GM18499 (cell line): ENCODE results near the gene KBTBD12.

ENCODE experiments used
- ATAC-seq: cut with Tn5 transposase; IDR thresholded peaks from one replicate; pipeline ENCODE4 v1.9.1; 2021; ENCODE audit warnings: moderate number of reproducible peaks; ENCODE audit not compliant: insufficient read depth, unreplicated experiment

Gene KBTBD12

DNA sequence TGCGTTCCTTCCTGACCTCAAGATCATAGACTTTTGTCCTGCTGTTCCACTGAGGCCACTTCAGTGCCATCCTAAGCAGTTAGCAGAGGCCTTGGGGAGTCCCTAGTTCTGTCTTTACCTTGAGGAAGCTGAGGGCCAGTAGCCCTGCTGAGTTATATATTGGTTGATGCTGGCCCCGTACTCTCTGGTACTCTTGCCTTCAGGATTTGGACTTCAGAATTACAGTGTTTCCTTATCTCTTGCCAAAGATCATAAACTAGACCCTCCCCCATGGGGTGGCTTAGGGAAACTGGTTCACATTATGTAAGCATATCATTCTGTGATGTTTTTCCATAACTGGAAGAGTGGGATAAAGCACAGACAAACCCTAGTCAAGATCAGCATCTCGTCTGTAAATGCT lies 33.2 kb downstream of the KBTBD12 start:
- ATAC-seq: no peak

DNA sequence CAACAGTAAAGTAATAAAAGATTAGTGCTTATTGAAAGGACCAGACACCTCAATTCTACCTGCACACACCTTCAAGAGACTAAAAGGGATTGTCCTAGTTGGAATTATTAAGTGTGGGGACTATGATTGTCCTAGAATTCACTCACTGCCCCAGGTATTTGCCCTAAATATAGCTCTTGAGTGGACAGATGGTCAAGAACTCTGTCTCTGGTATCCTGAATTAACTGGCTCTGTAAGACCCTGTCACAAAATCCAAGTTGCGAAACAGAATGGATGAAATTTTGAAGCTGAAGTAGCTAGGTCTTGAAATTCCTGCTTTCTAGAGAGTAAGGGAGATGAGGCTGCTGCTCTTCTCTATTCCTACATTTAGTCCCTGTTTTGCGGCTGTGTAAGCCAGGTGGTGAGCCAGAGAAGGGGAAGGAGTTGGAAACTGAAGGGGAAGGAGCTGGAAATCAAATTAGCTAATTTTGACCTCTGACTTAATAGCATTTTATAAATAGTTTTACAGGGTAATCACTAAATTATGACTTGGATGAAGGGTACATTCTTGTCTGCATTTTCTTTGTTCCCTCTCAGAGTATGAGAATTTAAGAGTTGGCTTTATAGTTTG lies 34.5 kb downstream of the KBTBD12 start:
- no peak for ATAC-seq

DNA sequence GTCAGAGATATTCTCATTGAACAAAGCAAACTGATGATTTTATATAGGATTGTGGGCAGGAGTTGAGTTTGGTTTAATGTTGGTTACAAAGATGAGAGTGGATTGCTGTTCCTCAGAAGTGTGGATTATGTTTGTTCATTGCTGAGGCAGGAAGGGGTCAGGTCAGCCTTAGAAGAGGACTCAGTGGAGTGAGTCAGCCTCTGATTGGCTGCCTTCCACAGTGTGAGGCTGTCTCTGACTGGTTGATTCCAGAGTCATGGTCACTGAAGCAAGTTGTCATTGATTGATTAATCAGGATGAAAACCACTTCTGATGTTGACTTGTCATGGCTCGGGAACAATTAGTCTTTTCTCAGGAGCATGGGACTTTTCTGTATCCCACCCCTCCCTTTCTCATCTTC lies 36.2 kb downstream of the KBTBD12 start:
- ATAC-seq: no peak

DNA sequence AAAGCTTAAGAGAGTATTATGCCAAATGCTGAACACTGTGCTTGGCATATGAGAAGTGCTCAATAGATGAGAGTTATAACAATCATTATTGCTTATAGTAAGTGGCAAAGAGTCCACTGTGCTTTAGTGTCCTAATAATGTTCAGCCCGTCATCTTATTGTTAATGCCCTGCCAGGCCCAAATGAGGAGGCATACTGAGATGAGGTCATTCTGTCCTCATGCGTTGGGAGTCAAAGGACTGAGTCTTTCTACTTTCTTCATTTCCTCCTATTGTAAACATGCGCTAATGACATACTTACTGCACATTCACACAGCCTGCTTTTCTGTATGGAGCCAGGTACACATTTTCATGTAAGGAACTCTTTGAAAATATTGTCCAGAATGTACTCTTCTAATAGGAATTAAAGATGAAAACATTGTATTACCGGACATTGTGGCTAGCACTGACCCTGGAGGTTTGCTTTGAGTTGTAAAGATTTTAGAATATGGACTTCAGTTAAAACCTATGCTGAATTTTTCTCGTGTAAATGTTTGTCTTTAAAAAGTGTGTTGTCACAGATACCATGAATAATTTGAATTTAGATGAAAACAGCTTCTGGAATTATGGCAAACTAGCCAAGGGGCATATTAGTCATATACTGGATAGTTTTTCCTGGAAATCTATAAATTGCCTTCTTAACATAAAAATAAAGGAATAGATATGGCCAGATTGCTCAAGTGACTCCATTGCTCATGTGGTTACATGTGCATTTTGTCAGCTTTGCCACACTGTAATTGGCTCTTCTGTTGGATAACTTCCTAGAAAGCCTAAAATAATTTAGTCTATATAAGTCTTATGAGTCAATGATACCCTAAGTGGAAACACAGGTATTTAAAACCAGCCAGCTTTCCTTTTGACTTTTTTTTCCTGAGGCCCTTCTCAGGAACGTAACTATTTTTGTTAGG lies 38.3 kb downstream of the KBTBD12 start:
- ATAC-seq: no peak

DNA sequence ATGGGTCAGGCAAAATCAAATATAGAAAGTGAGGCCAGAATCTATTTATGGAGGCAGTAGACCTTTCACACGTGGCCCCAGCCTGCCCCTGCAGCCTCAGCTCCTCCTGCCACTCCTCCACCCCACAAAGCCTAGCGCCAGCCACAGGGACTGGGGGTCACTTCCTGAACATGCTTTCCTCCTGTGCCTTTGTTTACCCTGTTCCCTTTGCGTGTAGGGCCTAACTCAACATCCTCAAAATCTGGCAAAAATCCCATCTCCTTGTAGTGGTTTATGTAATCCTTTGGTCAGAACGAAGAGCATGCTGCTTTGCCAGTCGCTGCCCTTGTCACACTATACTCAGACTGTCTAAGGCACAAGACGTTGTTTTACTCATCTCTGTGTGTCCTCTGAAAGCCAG lies 39.6 kb downstream of the KBTBD12 start:
- no peak for ATAC-seq

DNA sequence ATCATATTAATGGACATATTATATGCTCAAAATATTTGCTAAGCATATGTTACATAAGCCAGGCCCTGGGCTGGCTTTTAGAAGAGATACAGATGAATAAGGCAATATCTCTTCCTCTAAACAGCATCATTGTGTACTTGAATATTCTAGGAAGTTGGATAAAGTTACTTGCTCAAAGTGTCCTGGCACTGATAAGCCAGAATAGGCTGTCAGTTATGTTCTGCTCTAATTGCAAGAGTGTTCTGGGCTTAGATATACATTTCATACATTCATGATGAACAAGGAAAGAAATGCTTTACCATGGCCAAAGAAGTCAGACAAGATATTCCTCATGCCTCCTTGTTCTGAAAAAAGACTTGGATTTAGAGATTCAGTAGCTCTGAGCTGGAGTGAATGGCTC lies 40.7 kb downstream of the KBTBD12 start:
- ATAC-seq: no peak

DNA sequence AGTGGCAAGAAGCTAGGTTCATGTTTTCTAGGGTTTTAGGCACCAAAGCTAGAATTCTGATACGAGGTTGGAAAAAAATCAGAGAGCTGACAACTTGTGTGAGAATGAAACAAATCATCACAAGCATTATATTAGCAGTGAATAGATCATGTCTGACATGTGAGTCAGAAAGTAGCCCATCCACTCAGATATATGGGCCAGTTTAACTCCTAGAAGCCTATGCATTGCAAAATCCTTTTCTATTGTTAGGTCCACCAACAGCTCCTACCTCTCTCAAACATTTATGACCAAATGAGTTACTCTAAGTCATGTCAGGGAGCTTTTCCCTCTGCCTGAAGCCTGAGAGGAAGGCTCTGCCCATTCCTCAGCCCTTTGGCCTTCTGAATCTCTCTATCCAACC lies 44.0 kb downstream of the KBTBD12 start:
- no peak for ATAC-seq

DNA sequence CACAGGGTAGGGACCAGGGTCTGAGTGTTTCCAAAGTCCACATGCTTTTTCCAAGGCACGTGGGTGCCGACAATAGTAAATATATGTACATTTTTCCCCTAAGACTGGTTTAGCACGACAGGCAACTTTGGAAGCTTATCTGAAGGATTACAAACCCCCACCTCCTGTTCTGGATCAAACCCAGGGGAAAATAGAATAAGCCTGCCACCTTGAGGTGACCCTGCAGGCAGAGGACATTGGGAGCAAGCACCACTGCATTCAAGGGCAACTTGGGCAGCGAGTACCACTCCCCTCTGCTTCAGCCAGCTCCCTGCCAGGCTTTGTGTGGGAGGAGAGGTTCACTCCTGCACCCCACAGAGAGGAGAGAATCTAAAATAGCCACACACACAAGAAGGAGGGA lies 44.8 kb downstream of the KBTBD12 start:
- ATAC-seq: no peak

DNA sequence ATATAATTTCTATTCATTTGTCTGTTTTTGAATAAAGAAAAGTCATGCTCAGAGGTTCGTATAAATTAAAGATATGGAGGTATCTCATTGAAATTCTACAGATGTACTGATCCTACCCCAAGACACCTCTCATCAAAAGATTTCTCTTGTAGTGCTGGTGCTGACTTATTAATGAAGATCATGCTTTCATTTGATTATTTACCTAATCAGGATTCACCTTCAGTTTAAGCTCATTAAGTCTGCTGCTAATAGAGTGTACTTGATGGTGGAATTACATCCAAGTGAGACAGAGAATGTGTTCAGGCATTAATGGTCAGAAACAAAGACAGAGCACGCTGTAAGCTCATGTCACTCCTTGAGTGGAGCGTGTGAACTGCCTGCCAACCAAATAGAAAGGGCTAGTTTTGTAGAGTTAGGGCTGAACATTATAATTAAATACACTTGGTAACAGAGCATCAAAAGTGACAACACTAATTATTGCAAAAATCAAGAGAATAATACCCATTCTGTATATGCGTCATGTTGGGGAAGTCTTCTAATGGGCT lies 45.5 kb downstream of the KBTBD12 start:
- ATAC-seq: no peak

DNA sequence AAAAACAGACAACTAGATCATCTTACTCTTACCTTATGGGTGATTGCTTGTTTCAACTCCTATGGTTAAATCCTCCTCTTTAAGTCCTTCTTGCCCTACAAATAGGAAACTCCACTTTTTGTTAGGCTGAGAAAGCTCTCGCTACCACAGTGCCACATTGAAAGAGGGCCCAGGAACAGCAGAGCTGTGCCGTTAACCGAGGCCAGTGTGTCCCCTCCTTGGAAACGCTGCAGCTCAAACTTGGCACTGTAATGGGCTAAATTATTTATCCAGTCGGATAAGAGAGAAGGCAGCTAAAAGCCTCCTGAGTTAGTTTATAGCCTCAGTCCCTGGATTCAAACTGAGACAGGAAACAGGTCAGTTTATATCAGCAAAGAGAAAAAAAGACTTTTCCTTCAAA lies 46.1 kb downstream of the KBTBD12 start:
- ATAC-seq: no peak

DNA sequence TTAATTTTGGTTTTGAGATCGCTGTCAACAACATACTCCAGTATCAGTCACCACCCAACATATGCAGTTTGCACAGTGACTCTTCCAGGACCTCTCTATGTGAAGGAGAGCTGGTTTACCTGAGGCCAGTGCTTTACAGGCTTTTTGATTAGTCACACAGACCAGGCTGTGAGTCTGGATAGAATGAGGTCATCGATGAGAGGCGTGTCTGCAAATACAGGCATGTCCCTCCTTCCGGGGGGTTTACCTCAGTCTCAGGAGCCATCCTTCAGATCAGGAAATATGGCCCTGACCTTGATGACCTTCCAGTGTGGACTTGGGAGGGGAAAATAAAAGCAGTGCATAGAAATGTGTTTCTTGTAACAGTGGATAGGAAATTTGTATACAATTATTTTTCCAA lies 46.9 kb downstream of the KBTBD12 start:
- ATAC-seq: no peak

DNA sequence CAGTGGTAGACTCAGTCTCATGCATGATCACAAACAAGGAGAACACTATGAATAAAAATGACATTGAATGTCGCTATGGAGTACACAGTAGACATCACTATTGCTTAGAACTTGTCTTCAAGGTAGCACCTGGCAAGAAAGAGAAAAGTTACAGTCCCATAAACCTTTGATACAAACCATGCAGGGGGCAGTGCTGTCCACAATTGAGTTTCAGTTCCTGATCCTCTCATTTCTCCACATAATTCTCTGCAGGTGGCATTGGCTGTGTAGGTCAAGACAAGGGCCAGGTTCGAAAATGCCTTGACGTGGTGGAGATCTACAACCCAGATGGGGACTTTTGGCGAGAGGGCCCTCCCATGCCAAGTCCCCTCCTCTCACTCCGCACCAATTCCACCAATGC lies 47.9 kb downstream of the KBTBD12 start:
- ATAC-seq: no peak

DNA sequence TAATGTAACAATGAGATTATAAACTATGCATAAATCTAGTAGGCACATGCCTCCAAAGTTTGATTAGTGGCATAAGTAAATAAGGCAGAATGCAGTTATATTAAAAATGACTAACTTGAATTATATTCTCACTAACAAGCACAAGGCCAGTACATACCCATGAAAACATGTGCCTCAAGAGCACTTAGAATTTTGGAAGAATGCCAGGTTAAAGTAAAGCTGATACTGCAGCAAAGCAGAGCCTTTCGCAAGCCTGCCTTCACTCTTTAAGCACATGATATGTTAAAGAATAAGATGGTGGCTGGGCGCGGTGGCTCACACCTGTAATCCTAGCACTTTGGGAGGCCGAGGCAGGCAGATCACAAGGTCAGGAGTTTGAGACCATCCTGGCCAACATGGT lies 49.0 kb downstream of the KBTBD12 start:
- ATAC-seq: no peak

DNA sequence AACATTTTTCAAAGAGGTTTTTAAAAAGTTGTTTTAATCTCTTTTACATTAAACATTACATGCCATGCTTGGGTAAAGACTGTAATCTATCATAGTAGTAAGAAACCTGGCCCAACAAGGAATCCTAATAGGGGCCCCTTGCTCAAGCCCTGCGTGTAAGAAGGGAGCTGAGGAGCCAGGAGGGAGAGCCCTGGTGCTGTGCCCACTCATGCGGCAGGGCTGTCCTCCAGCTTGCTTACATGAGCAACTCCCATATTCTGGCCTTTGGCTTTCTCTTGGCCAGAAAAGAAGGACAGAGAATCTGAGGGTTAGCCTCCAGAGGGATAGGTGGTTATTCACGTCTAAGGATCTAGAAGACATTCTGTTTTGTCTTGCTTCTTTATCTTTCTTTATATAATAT lies 49.8 kb downstream of the KBTBD12 start:
- ATAC-seq: no peak

DNA sequence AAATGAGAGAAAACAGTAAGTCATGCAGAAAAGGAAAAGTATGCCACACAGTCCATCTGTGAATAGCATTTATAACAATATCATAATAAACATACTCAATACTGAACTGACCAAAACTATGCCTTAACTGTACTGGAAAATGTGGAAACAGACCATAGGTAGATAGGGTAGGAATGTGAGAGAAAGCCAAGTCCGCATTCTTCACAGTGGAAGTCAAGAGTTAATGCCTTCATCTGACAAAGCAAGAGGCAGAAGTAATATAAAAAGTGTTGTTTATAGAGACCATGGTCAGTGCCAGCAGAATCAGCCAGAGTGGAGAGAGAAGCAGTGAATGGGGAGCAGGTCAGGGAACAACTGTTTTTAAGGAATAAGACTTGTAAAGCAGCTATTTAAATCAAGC lies 52.3 kb downstream of the KBTBD12 start:
- ATAC-seq: no peak

DNA sequence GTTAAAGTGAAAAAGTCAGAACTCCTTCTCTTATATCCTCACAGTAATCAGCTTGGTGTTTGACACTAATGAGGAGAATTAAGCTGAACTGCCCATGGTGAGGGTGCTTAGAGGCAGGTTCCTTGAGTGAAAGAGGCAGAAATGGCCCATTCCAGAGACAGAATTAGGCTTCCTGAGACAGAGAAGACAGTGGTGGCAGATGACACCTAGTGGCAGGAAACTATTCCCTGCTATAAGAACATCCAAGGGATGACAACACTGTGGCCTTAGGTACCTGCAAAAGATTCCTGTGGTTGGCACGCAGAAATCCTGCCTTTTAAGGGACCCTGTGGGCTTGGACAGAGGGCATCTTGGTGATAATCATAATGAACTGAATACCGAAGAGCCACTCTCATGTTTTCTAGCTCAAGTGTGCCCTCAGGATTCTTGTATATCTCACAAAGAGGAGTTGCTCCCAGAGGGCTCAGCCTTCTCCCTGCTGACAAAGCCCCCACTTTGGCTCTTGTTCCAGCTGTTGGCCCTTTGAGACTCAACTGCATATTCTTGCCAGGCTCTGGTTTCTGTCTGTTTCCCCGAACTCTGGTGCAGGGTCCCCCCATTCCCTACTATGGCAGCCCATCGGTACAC lies 56.0 kb downstream of the KBTBD12 start:
- no peak for ATAC-seq

DNA sequence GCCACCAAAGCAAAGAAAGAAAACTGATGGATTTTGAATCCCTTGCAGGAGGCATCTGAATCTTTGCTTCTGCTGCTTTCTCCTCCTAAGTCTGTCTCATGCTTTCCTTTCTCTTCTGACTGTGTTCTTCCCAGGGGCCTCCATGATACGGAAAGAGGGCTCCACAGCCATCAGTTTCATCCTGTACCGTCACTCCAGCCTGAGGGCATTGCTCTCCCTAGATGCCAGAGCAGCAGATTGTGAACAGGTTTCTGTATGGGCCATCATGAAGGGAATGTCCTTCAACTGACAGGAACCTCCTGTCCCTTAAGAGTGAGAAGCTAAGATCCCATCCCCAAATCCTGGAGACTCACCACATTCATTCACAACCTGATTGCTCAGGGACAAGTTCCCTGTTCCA lies 59.2 kb downstream of the KBTBD12 start:
- ATAC-seq: no peak

DNA sequence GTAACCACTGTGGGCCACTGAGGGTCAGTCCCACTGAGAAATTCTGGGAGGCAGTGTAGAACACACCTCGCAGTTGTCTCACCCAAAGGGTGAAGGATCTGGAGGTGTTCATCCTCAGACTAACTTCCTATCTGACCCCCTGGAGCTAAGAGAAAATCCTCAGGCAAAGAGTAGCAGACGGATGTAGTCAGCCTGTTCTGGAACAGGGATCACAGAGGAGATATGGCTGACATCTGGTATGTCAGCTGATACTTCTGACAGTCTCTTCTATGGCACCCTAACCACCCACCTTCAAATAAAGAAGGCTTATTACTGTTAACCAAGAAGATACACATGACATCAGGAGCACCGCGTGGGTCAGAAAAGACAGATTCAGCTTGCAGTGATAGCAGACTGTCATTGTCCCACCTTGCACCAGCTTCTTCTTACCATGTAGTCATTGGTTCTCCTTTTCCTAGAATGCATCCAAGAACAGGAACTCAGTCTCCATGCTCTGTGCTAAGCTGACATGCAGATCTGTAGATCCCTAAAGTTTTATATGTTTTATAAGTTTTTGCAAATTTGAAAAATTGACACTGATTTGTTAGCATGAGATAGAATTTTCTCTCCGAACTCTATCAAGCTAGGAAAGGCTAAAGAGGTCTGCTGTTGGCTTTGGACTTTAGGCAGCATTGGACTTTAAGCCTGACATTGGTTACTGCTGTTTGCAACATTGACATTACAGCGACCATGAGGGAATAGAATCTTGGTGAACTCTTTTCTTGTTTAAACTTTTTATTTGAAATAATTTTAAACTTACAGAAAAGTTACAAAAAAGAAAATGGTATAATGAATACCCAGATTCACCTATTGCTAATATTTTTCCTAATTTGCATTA lies 60.4 kb downstream of the KBTBD12 start:
- ATAC-seq: no peak

DNA sequence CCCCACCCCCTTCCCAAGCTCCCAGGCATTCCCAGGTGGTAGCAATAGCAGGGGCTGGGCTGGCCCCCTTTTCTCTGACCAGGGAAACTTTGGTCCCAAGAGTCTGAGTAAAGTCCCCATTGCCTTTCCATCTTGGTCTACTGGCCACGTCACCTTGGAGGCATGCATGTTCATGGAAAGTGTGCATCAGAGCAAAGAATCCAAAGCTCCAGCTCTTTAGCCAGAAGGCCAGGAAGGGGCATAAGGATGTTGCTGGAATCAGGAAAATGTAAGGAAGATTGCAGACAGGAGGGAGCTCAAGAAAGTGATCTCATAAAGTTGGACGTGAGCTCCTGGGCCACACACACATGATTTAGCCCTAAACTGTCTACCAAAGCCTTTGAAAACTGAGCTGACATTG lies 63.6 kb downstream of the KBTBD12 start:
- ATAC-seq: no peak

DNA sequence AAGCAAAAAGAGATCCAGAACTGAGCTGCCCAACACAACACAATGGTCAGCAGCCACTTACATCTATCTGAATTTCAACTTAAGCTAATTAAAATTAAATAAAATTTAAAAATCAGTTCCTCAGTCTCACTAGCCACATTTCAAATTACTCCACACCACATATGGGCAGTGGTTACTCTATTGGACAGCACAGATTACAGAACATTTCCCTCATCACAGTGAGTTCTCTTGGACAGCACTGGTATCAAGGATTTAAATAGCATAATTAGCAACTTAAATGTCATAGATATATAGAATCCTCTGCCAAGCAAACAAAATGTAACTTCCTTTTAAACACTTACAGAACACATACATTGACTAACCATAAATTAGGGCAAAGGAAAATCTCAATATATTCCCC lies 64.4 kb downstream of the KBTBD12 start:
- no peak for ATAC-seq
